Stimulated activated CD8-positive, alpha-beta memory T cell treated with anti-CD3 and anti-CD28 coated beads, Interleukin-12 subunit alpha, Interleukin-12 subunit beta, amount 100 ng/mL, for 24 hours (primary cell): ENCODE data around the gene HMCES.
"Not testable (repeated sequence)": the region's sequence is repeated elsewhere in the genome, so short reads cannot be mapped to it uniquely, and the experiment has no call there.

Source experiments
- DNase-seq: peaks from one replicate; pipeline ENCODE4 v3.0.0-alpha.2; 2020; ENCODE audit errors: extremely low read depth

The HMCES gene

GRCh38 chr3:129346695-129347457 lies 68.2 kb downstream of the HMCES start:
- DNase-seq: no peak

- no peak for DNase-seq
Measured at GRCh38 chr3:129347458-129347845, 68.8 kb downstream of the HMCES start.

GRCh38 chr3:129348734-129349133 lies 70.1 kb downstream of the HMCES start:
- DNase-seq: no peak

GRCh38 chr3:129349169-129349568 lies 70.5 kb downstream of the HMCES start:
- not testable (repeated sequence) for DNase-seq

- DNase-seq: no peak
Measured at GRCh38 chr3:129349791-129350190, 71.1 kb downstream of the HMCES start.

- DNase-seq: no peak
Measured at GRCh38 chr3:129352045-129352444, 73.4 kb downstream of the HMCES start.

GRCh38 chr3:129352650-129353588 lies 74.2 kb downstream of the HMCES start:
- DNase-seq: no peak

- DNase-seq: no peak
Measured at GRCh38 chr3:129353589-129353941, 74.9 kb downstream of the HMCES start.
